Measurements from ENCODE around the gene DUSP11. TPM values are rescaled to one million over a fixed set of nuclear protein-coding genes. Genes with fewer than 3 reads are reported as not detected.
A peak's percentile ranks its signal among the peaks of the same experiment; 100 is the strongest.
"Not testable (repeated sequence)": the region's sequence is repeated elsewhere in the genome, so short reads cannot be mapped to it uniquely, and the experiment has no call there.

Gene DUSP11
- total RNA-seq, 2 experiments from 2014 or later, result 23.9 to 30.2 TPM

DNA sequence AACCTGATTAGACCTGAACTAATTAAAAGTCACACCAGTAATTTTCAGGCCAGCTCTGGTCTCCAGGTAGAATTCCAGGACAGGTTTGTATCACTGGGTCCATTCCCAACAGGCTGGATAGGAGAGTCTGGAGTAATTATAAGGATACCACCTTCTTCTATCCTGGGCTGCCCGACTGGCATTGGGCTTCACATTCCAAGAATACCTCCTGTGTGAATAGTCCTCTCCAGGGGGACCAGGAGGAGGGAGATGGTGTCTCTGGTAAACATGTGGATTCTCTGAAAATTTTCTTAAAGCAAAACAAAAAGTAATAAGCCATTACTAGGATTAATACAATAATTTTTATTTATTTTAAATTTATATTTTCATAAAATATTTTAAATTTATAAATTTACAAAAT, 17.3 kb downstream of the DUSP11 start:
- Mint-ChIP-seq H3K36me3 (peaks cover 44% of the 10 kb centered on the region), H3K4me3 (no peak overlapping the region), H3K9me3 (ENCODE audit: low read depth) (no peaks in the 10 kb centered on the region), H3K27ac (no peak overlapping the region), H3K4me1 (no peaks in the 10 kb centered on the region), H3K27me3 (no peaks in the 10 kb centered on the region)
- no peak for ATAC-seq
- CTCF ChIA-PET, result no interaction called here
- no peak for DNase-seq

DNA sequence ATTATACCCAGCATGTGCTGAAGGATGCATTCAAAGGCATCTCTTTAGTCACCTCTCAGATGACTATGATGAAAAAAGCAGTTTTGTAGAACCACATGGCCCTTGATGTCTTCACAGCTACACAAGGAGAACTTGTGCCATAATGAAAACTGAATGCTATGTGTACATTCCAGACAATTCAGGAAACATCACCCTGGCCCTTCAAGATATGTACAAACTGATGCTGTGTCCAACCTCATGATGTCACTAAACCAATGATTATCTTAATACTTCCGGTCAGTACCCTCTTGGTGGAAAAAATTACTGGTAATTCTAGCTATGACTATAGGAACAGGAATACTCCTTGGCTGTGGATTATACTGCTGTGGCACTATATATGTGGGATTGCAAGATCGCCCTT, 20.0 kb downstream of the DUSP11 start:
- Mint-ChIP-seq H3K9me3 (ENCODE audit: low read depth) (no peaks in the 10 kb centered on the region), H3K4me1 (no peaks in the 10 kb centered on the region), H3K27me3 (no peaks in the 10 kb centered on the region), H3K27ac (no peak overlapping the region), H3K36me3 (peaks cover 29% of the 10 kb centered on the region), H3K4me3 (no peak overlapping the region)
- ATAC-seq (no peak), DNase-seq (no peak)
- CTCF ChIA-PET, result interaction anchor here (0.9 kb wide), 1 partner anchor 65 kb away, joined by 4 read pairs; no protein-coding TSS in a partner anchor

DNA sequence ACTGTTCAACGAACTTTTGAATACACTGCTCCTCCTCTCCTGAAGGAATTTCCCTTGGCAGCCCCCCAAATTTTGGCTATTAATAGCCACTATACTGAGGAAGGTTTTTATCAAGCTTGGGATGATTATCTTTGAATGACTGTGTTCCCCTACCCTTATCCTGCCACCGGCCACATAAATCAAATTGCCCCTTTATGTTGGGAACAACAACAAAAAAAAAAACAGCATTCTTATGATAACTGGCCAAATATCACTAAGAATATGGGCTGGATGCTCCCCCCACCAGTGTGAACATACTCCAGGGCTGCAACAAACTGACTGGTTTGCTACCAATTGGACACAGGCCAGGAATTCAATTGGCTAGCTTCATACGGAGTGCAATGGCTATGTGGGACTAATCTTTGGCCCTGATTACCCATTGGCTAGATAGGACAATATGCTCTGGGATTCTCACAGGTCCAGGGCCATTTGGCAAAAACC, 20.6 kb downstream of the DUSP11 start:
- Mint-ChIP-seq H3K36me3 (peaks cover 29% of the 10 kb centered on the region), H3K9me3 (ENCODE audit: low read depth) (no peaks in the 10 kb centered on the region), H3K4me1 (no peaks in the 10 kb centered on the region), H3K27ac (no peak overlapping the region), H3K4me3 (no peak overlapping the region), H3K27me3 (no peaks in the 10 kb centered on the region)
- CTCF ChIA-PET, result interaction anchor here (0.9 kb wide), 1 partner anchor 66 kb away, joined by 4 read pairs; no protein-coding TSS in a partner anchor
- DNase-seq (no peak), ATAC-seq (no peak)

DNA sequence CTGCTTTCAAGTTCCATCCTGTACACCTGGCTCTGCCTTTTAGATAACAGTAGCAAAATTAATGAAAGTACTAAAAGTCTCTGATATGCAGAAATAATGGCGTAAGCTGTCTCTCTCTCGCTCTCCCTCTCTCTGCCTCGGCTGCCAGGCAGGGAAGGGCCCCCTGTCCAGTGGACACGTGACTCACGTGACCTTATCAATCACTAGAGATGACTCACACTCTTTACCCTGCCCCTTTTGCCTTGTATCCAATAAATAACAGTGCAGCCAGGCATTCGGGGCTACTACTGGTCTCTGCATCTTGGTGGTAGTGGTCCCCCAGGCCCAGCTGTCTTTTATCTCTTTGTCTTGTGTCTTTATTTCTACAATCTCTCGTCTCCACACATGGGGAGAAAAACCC, 25.6 kb downstream of the DUSP11 start:
- DNase-seq; ATAC-seq; H3K27ac Mint-ChIP-seq; H3K4me1 Mint-ChIP-seq; H3K27me3 Mint-ChIP-seq; CTCF ChIA-PET; H3K9me3 Mint-ChIP-seq (ENCODE audit: low read depth); H3K4me3 Mint-ChIP-seq: not testable (repeated sequence)
- peaks cover 21% of the 10 kb centered on the region for H3K36me3 Mint-ChIP-seq

DNA sequence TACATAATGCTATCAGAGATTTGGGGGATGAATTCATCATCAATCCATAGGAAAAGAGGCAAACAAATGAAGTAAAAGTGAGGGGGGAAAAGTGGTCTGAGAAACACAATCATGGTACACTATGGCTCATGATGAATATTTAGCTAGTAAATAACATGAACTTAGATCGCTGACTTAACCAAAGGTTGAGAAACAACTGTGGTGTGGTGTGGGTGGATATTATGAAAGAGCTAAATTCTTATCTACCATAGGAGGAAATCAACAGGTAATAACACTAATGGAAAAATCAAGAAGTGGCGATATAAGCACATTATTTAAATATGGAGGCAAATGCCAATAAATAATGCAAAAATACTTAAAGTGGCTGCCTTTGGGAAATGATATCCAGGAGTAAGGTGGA, 30.6 kb downstream of the DUSP11 start:
- no peaks in the 10 kb centered on the region for H3K27me3 Mint-ChIP-seq
- CTCF ChIA-PET, result no interaction called here
- no peak overlapping the region for H3K27ac Mint-ChIP-seq
- peaks cover 35% of the 10 kb centered on the region for H3K36me3 Mint-ChIP-seq
- DNase-seq (no peak), ATAC-seq (no peak)
- peaks cover 20% of the 10 kb centered on the region for H3K4me1 Mint-ChIP-seq
- no peak overlapping the region for H3K4me3 Mint-ChIP-seq
- H3K9me3 Mint-ChIP-seq (ENCODE audit: low read depth), result no peaks in the 10 kb centered on the region

DNA sequence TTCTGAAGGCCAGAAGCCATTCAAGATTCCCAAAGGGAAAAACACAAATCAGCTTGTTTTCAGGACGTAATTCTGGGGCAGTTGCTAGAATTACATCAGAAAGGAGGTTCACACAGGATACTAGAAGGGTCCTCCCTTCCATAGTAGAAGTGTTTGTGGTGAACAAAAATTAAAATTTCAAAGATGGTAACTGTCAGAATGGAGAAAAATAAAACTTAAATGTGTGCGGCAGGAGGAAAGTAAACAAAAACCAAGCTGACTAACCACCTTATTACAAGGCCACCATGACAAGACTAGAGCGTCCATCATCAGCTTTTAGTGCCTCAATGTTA, 33.1 kb downstream of the DUSP11 start:
- Mint-ChIP-seq H3K27me3 (no peaks in the 10 kb centered on the region), H3K36me3 (peaks cover 32% of the 10 kb centered on the region), H3K27ac (no peak overlapping the region), H3K4me1 (peaks cover 20% of the 10 kb centered on the region), H3K4me3 (no peak overlapping the region), H3K9me3 (ENCODE audit: low read depth) (no peaks in the 10 kb centered on the region)
- CTCF ChIA-PET, result interaction anchor here (1.0 kb wide), 1 partner anchor 17 kb away, joined by 3 read pairs; no protein-coding TSS in a partner anchor
- ATAC-seq, result no peak
- no peak for DNase-seq

DNA sequence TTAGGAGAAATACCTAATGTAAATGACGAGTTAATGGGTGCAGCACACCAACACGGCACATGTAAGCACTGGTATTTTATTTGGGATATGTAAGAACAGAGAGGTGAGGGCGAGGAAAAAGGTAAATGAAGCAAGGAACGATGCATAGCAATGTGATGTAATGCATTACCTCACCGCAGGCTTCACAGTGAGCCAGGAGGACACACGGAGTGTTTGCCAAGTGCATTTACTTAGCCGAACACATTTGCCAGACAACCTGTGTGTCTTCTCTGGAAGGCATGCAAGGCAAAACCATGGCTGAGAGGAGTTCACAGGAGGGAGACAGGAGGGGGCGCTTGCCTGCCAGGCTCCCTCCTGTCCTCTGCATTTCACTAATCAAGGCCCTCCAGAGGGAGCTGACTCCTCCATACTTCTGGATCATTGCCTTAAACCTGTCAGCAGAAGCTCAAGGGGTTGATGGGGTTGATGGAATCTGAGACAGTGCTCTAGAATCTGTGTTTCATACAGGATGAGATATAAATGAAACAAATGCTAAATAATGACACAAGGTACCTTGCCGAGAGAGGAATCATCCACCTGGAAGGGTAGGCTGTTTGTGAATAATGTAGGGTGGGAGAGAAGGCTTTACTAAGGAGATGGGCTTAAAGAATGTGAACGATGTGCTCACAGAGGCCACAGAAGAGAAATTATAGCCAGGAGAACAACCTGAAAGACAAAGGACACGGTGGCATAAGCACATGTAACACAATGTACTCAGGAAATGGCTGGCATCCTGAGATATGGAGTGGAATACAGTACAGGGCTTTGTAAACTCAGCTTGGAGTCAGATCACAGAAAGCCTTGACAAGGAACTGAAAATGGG, 33.7 kb downstream of the DUSP11 start:
- CTCF ChIA-PET, result no interaction called here
- no peak overlapping the region for H3K27ac Mint-ChIP-seq
- H3K27me3 Mint-ChIP-seq, result no peaks in the 10 kb centered on the region
- H3K4me3 Mint-ChIP-seq, result no peak overlapping the region
- DNase-seq (no peak), ATAC-seq (no peak)
- no peaks in the 10 kb centered on the region for H3K9me3 Mint-ChIP-seq (ENCODE audit: low read depth)
- peaks cover 20% of the 10 kb centered on the region for H3K4me1 Mint-ChIP-seq
- H3K36me3 Mint-ChIP-seq, result peaks cover 35% of the 10 kb centered on the region

DNA sequence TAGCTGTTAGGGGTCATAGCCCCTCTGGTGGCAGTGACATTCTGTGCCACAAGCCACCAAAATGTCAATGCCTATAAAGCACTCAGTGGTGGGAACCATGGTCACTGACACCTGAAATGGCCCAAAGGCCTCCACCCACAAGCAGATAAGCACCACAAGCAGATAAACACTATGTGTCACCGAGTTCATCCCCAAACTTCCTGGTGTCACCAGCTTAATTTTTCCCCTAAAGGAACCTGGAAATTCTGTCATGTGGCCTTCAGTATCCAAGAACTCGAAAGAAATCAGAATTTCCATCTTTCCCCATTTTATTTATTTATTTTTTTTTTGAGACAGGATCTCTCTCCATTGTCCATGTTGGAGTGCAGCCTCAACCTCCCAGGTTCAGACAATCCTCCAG, 39.1 kb downstream of the DUSP11 start:
- Mint-ChIP-seq H3K36me3 (peaks cover 28% of the 10 kb centered on the region), H3K27me3 (no peaks in the 10 kb centered on the region), H3K9me3 (ENCODE audit: low read depth) (no peaks in the 10 kb centered on the region), H3K27ac (no peak overlapping the region), H3K4me3 (no peak overlapping the region), H3K4me1 (peaks cover 19% of the 10 kb centered on the region)
- ATAC-seq (no peak), DNase-seq (no peak)
- CTCF ChIA-PET, result no interaction called here

DNA sequence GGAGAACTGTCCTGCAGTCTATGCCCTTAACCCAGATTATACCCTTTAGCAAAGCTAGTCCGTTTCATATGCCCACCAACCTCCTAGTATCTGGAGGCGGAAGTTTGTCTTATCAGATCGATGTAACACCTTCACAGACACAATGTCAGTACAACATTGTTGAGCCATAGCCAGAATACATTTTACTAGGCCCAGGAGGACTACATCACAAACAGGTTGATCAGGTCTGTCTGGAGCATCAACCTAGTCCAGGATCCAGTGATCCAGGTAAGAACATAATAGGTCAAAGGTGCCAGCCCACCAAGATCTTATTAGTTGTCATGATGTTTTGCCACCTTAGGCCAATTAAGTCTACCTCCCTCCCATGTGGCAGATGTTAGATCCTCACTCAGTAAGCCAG, 40.8 kb downstream of the DUSP11 start:
- CTCF ChIA-PET, result no interaction called here
- ATAC-seq (no peak), DNase-seq (no peak)
- Mint-ChIP-seq H3K9me3 (ENCODE audit: low read depth) (no peaks in the 10 kb centered on the region), H3K36me3 (peaks cover 24% of the 10 kb centered on the region), H3K27me3 (no peaks in the 10 kb centered on the region), H3K4me1 (peaks cover 21% of the 10 kb centered on the region), H3K4me3 (no peak overlapping the region), H3K27ac (no peak overlapping the region)

DNA sequence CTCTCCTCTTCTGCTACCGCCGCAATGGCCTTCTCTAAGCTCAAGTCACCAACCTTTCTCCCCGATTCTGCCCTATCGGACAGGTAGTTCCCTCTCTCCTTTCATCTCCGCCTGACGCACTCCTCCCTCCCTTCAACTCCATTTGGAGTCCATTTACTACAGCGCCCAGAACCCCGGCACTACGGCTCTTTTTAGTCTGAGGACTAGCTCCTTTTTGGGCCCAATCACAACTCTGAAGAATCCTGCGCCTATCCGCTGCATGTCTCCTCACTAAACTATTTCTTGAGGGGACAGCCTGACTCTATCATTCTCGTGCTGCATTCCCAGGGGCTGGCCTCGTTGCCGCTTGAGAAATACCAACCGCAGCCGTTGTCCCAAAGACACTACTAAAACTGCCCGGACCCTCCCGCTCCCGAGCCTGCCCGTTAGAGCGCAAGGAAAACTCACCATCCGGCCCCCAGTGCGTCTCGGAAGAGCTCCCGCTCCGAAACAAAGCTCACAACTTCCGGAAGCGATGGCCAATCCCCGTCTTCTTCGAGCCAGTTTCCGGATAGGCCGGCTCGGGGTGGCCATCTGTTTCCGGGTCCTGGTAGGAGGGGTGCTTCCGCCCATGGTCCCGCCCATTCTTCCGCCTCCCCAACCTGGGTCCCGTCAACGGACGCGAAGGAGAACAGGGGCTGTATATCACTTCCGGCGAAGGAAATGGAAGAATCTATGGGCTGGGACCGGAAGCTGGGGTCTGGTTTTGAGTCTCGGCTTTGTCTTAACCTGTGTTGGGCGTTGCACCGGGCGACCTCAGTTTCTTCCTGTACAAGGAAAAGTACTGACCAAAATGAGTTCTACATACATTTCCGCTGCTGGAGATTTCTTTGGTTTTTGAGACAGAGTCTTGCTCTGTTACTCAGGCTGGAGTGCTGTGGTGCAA, 42.8 kb downstream of the DUSP11 start, which contains the start of gene TPRKB:
TPRKB (minus strand) TSS at position 491 of the 925 bp plus-strand sequence. CDS start 2,776 bp downstream, outside the sequence.
- Mint-ChIP-seq H3K4me1 (peaks cover 21% of the 10 kb centered on the region), H3K4me3 (peak within 1 kb of the TSS; percentile 96), H3K27me3 (no peaks in the 10 kb centered on the region), H3K27ac (peak within 1 kb of the TSS; percentile 87), H3K9me3 (ENCODE audit: low read depth) (no peaks in the 10 kb centered on the region), H3K36me3 (peaks cover 32% of the 10 kb centered on the region)
- CTCF ChIA-PET, result interaction anchor here (0.6 to 1.5 kb wide), 5 partner anchors 11 to 91 kb away, joined by 3 to 5 read pairs (median 3); partner anchors contain the start of genes DUSP11 and STAMBP
- DNase-seq (peak; percentile 99), ATAC-seq (peak; percentile 97)

DNA sequence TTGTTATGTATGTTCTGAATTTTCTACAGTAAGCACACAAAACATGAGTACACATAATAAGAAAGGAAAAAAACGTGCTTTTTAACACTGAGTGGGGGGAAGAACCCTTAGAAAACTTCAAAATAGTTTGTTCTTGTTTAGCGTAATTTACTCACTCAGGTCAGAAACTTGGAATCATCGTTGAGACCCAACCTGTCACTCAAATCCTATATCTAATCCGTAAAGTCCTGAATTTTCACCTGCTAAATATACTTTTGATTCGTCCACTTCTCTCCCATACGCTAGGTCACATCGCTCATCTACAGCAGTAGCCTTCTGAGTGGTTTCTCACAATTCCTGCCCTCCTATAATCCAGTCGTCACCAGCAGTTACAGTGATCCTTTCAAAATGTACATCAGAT, 43.5 kb downstream of the DUSP11 start:
- Mint-ChIP-seq H3K4me3 (peak overlapping the region; percentile 96), H3K4me1 (peaks cover 21% of the 10 kb centered on the region)
- CTCF ChIA-PET, result interaction anchor here (0.8 to 1.5 kb wide), 2 partner anchors 43 to 92 kb away, joined by 3 to 5 read pairs; partner anchors contain the start of genes DUSP11 and STAMBP

DNA sequence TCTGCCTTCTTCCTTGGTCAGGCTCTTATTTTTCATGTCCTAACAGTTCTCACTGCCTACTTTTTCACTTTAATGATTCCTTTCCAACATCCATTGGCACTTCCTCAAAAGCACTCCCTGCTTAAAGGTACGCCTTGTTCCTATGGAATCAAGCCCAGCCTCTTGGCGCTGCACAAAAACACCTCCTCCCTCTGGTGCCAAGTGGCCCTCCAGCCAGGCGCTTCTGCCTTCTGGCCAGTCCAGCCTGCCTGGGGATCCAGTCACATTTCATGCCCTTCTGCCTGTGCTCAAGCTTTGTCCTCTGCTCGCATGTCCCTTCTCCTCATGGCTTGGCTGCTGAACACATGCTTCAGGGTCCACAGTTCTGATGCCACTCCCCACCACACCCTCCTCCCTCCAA, 49.1 kb downstream of the DUSP11 start:
- ATAC-seq (no peak), DNase-seq (no peak)
- Mint-ChIP-seq H3K4me3 (no peak overlapping the region), H3K27ac (no peak overlapping the region), H3K36me3 (peaks cover 40% of the 10 kb centered on the region), H3K9me3 (ENCODE audit: low read depth) (no peaks in the 10 kb centered on the region), H3K4me1 (peaks cover 2% of the 10 kb centered on the region), H3K27me3 (no peaks in the 10 kb centered on the region)
- CTCF ChIA-PET, result interaction anchor here (1.7 kb wide), 1 partner anchor 51 kb away, joined by 4 read pairs; no protein-coding TSS in a partner anchor

More for the DNA sequence above, 43.5 kb downstream of the DUSP11 start:
- ATAC-seq (no peak), DNase-seq (no peak)
- Mint-ChIP-seq H3K36me3 (peaks cover 33% of the 10 kb centered on the region), H3K9me3 (ENCODE audit: low read depth) (no peaks in the 10 kb centered on the region), H3K27ac (peak overlapping the region; percentile 87), H3K27me3 (no peaks in the 10 kb centered on the region)

DNA sequence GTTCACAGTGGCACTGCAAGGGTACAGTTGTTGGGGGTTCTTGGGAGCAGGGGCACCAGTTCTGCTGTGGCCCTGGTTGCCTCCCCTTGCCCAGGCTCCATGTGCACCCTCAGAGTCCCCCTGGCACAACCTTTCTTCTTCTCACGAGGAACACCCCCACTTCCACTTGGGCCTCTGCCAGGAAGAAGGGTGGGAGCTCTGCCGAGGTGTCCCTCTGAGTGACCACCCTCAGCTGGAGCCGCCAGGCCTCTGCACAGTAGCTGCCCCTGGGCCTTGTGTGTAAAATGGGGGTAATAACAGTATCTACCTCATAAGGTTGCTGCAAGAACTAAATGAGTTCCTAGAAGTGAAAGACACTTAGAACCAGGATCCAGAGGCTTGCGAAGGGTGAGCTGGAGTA, 51.2 kb downstream of the DUSP11 start:
- DNase-seq (no peak), ATAC-seq (no peak)
- Mint-ChIP-seq H3K27ac (no peak overlapping the region), H3K9me3 (ENCODE audit: low read depth) (no peaks in the 10 kb centered on the region), H3K27me3 (no peaks in the 10 kb centered on the region), H3K36me3 (peaks cover 36% of the 10 kb centered on the region), H3K4me1 (no peaks in the 10 kb centered on the region), H3K4me3 (no peak overlapping the region)
- CTCF ChIA-PET, result no interaction called here

All from activated CD8-positive, alpha-beta memory T cell treated with anti-CD3 and anti-CD28 coated beads, Interleukin-2, amount 10 ng/mL, durations not matched to agents 7 days and 5 days (primary cell).